ENCODE results near the gene PRKCE.
"Not testable (repeated sequence)": the region's sequence is repeated elsewhere in the genome, so short reads cannot be mapped to it uniquely, and the experiment has no call there.

PRKCE gene

DNA sequence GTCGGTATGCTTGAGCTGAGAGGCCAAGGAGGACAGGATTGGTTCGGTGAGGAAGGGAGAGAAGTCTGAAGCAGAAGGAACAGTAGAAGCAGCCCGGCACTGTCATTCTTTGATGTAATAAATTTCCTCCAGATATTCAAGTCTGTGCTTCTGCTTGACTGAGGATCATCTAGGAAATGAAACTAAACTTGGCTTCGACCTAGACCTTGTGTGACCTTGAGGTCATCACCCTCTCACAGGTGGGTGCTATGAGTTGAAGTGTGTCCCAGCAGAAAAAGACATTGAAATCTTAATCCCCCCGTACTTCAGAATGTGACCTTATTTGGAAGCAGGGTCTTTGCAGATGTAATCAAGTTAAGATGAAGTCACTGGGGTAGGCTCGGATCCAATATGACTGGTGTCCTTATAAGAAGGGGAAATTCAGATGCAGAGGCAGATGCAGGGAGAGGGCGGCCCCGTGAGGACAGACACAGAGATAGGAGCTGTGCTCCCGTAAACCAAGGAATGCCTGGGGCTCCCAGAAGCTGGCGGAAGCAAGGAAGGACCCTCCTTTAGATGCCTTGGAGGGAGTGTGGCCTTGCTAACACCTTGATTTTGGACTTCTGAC, 49.0 kb downstream of the PRKCE start:
- DNase-seq, result no peak

DNA sequence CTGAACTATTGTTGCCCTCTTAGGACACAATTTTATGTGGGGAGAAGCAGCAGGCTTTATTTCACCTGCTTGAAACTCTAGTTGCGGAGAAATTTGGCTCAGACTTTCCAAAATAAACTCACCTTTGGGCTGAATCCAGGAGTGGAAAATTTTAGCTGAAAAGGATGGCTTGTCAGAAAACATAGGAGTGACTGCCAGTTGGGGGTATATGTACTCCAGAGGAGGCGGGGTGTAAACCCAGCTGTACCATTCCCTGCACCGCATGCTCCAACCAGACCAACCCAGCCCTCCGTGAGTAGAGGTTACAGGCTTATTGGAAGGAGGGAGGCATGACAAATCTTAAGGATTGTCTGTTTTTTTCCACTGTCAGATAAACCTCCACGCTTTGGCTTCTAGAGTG, 53.8 kb downstream of the PRKCE start:
- no peak for DNase-seq

DNA sequence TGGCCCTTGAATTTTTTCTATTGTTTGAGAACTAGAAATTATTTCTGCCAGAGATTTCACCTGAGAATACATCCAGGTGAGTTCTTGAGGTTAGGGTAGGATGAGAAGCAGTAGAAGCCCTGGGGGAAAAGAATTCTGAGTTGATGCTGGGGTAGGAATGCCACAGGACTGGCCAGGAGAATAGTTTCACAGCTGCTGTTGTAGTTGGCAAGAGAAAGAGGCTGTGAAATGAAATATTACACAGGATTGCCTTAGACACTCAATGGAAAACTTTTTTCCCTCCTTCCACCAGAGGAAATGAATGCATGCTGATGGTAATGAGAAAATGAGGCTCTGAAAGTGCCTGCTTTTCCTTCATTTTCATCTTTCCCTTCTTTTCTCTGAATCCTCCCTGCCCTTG, 54.6 kb downstream of the PRKCE start:
- no peak for DNase-seq

DNA sequence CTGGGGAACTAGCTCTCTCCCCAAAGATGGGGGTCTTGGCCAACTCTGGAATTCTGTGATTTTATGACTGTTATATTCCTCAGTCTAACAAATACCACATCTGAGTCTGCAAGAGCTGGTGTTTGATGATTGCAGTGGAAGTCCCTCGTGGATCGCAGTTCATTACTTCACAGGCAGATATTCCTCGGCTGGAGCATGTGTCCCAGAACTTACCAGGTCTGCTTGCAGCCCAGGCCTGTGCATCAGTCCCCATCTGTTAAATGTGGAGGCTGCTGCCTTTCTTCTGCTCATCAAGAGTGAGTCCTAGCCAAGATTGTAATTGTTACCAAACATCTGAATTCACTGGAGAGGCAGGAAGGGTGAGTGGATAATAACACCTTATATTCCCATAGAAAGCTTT, 55.5 kb downstream of the PRKCE start:
- DNase-seq, result no peak

DNA sequence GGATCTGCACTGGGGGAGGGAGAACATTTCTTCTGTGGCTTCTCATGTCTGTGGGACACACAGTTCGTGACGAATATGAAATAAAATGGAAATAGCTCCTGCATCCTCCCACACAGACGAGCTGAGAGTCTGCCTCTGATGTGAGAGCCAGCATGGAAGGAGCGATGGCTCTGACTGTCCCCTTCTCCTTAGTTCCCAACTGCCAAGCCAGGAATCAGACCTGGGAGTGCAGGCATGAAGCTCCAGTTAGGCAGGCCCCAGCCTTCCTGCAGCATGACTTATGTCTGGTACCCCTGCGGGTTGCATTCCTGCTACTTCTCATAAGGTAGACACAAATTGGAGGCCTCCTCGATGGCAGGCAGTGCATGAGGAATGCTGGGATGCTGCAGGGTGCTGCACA, 56.2 kb downstream of the PRKCE start:
- DNase-seq, result no peak

DNA sequence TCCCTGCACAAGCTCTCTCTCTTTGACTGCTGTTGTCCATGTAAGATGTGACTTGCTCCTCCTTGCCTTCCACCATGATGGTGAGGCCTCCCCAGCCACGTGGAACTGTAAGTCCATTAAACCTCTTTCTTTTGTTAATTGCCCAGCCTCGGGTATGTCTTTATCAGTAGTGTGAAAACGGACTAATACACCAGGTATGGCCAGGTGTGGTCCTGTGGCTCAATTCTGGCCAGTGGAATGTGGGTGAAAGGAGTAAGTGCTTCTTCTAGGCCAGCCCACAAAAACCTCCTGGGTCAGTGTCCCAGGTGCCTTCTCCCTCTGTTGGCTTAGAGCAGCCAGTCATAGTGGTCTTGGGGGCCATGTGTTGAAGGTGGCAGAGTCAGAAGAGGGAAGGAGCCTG, 57.0 kb downstream of the PRKCE start:
- DNase-seq, result no peak

DNA sequence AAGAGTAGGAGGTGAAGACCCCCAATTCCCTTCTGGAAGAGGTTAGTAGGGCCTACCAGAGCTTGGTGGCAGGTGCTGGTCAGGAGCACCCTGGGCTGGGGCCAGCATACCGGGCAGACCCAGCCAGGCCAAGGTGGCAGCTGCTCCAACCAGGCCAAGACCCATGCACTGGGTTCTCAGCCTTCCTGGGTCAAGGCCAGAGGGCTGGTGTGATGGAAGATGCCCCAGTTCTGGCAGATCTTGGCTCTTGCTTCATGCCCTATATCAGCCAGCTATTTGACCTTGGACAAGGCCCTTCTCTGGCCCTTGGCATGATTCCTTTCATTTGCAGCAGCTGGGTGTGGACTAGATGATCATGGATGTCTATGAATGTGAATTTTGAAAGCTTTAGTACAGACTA, 57.7 kb downstream of the PRKCE start:
- DNase-seq, result no peak

DNA sequence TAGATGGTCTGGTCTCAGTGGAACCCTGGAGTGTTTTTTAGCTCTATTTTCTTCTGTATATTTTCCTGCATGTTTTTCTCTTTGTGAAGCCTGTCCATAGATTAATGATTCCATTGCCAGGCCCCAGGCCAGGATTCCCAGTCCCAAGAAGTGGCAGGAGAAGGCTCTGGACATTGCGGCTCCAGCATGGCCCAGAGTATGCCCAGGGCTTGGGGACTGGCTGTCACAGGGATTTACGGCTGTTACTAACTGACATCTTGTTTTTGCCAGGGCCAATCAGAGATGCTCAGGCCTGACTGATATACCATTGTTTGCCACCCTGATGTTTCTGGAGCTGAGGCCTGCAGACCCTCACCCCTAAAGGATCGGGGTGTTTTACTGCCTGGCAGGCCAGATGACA, 59.0 kb downstream of the PRKCE start:
- DNase-seq, result no peak

DNA sequence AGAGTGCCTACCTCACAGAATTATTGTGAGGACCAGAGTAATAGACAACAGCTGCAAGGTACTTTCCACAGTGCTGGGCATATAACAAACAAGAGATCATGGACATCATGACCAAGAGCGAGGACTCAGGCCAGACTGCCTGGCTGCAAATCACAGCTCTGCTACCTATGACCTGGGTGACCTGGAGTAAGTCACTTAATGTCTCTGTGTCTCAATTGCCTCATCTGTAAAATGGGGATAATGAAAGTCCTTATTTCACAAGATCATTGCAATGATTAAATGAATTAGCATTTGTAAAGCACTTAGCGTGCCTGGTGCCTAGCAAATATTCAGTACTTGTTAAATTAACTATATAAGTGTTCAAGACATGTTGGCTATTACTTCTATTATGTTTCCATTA, 59.7 kb downstream of the PRKCE start:
- DNase-seq, result no peak

DNA sequence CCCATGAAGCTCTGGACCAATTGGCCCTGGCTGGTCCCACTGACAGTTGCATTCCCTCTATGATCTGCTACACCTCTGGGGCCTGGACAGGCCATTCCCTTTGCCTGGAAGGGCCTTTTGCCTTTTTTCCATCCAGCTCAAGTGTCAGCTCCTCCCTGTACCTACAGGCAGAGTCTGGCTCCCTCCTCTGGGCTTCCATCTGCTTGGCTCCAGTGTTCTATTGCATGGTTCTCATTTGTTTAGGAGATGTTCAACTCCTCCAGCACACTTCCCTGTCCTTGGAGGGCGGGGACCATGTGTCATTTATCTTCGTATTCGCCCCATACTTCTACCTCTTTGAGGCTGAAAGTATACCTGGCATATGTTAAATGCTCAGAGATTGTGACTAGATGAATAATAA, 61.1 kb downstream of the PRKCE start:
- DNase-seq, result no peak

DNA sequence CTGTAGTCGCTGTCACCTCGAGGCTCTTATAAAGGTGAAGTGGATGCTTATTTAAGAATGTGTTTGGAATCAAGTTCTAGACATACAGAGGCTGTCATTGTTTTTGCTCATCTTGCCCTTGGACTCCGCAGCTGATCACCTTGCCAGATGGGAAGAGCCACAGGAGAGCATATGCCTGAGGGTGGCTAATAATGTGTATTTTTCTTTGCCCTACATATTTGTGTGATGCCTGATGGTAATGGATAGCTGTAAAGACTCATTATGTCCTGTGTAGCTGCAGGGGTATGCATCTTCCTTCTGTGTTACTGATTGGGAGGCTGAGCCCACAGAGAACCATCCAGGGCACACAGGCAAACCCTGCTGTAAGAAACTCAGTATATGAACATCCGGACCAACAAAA, 61.7 kb downstream of the PRKCE start:
- no peak for DNase-seq

DNA sequence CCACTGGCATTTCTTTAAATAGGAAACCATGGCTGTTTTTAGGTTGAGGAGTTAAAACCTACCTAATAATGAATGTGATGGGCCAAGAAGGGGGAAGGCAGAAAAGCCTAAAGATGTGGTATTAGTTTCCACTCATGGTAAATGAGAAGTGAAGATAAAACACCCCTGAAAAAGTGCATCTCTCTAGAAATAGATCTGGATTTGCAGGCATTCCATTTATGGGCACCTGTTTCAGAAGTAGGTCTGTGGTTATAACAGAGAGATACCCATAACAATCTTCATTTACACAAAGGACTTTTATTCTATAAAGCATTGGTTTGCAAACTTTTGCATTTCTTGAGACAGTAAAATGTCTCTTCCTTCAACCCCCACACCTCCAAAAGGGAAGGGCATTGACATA, 62.1 kb downstream of the PRKCE start:
- DNase-seq, result no peak

DNA sequence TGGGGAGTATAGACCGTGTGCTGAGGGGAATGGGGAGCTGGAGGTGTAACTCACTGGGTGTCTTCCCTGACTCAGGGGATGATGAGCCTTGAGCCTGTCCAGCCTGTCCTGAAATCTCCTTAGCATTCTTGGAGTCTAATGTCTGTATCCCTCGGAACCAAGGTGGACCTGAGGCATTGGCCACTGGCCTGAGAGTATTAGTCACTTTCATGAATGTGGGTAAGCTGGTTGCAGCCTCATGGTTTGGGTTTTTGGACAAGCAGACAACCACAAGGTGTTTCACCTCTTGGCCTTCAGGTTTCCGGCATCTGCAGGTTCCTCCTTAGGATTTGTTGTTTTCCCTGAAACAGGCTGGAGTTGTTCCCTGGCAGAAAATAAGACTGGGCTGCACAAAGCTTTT, 63.2 kb downstream of the PRKCE start:
- no peak for DNase-seq

DNA sequence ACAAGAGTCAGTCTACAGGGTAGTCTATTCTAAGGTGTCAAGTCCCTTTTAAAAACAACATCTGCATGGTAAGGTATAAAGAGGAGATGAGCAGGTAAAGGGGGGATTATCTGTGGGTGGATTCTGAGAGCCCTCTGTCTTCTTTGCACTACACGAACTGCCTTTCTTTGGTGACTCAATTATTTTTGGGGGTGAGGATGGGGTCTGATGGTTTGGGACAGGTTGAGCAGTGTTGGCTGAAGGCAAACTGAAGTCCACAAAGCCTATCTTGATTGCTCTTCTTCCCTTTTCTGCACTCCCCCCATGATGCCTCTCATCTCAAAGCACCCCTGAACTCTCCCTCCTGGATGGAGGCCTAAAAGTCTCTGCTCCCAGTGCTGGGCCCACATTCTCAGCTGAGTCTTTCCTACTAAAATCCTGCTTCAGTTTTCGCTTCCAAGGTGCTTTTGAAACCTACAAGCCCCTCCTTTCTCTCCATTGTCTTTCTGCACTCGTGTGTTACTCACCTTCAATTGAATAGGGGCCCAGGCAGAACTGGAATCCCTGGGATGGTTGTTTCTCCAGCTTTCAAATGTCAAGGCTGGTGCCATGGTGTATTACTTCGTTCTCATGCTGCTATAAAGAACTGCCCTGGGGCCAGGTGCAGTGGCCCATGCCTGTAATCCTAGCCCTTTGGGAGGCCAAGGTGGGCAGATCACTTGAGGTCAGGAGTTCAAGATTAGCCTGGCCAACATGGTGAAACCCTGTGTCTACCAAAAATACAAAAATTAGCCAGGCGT, 64.3 kb downstream of the PRKCE start:
- no peak for DNase-seq

DNA sequence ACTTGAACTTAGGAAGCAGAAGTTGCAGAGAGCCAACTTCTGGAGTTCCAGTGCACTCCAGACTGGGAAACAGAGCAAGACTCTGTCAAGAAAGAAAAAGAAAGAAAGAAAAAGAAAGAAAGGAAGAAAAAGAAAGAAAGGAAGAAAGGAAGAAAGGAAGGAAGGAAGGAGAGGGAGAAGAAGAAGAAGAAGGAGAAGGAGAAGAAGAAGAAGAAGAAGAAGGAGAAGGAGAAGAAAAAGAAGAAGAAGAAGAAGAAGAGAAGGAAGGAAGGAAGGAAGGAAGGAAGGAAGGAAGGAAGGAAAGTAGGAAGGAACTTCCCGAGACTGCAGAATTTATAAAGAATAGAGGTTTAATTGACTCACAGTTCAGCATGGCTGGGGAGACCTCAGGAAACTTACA, 65.0 kb downstream of the PRKCE start:
- not testable (repeated sequence) for DNase-seq

DNA sequence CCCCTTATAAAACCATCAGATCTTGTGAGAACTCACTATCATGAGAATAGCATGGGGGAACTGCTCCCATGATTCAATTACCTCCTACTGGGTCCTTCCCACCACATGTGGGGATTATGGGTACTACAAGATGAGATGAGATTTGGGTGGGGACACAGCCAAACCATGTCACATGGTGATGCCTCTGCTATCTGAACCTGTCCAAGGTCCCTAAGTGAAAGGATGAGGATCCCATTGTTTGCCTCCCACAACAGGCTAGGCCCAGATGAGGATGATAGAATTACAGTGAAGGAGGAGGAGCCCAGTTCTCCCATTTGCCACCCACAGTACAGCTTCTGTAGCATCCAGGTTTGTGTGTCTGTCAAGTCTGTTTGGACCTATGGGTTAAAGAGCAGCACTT, 65.4 kb downstream of the PRKCE start:
- DNase-seq, result no peak

DNA sequence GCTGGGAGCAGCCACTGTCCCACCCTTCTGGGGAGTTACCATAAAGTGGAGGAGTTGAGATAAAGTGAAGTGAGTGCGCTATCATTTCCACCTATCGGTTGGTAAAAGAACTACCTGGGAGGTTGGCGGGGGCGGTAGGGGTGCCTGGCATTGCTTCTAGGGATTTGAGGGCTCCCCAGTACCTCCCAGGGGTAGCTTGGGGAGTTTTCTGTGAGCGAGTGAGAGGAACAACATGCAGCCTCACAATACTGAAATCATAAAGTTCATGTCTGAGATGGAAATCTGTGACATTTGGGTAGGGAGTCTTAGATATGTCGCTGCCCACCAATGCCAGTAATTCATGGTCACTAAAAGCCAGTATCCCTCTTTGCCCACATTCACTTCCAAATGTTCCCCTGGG, 68.7 kb downstream of the PRKCE start:
- DNase-seq, result no peak

DNA sequence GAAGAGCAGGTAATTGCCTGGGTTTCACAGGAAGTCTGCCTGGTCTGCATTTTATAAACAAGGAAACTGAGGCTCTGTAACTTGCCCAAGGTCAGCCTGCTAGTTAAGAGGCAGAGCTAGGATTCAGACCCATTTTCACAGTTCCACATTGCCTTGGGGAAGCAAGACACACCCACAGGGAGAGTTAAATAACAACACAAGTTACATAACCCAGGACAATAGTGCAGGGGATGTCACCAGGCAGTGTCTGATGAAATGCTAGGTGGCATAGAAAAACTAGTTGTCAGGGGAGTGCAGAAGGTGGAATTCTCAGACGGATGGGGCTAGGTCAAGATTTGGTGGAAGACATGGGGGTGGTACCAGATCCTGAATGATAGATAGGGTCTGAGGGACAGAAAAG, 69.7 kb downstream of the PRKCE start:
- no peak for DNase-seq

DNA sequence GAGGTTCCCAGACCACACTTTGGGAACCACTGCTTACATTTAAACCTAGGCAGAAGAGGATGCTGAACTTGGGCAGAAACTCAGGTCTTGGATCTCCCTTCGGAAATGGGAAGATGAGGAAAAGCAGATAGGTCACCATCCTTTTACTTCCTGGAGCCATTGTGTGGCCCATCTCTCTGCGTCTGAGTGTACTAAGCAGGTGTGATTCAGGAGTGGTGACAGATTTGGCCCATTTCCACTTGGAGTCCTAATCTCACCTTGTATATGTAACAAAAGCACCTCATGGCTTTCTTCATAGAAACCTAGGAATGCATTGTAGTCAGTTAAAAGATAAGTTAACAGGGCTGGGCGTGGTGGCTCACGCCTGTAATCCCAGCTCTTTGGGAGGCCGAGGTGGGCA, 71.0 kb downstream of the PRKCE start:
- no peak for DNase-seq

DNA sequence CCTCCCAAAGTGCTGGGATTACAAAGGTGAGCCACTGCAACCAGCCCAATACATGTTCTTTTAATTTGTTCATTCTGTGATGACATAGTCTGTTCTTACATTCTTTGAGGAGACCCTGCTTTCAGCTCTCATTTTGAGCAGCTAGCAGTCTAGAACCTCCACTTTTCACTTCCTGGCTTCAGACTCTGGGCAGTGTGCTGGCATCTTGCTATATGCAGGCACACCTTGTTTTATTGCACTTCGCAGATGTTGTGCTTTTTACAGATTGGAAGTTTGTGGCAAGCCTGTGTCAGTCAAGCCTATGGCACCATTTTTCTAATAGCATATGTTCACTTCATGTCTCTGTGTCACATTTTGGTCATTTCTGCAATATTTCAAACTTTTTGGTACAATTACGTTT, 72.4 kb downstream of the PRKCE start:
- DNase-seq, result no peak

DNA sequence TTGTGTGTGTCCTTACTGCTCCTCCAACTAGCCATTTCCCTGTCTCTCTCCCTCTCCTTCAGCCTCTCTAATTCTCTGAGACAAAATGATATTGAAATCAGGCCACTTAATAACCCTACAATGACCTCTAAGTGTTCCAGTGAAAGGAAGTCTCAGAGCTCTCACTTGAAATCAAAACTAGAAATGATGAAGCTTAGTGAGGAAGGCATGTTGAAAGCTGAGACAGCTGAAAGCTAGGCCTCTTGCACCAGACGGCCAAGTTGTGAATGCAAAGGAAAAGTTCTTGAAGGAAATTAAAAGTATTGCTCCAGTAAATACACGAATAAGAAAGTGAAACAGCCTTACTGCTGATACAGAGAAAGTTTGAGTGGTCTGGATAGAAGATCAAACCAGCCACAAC, 72.9 kb downstream of the PRKCE start:
- DNase-seq, result no peak

DNA sequence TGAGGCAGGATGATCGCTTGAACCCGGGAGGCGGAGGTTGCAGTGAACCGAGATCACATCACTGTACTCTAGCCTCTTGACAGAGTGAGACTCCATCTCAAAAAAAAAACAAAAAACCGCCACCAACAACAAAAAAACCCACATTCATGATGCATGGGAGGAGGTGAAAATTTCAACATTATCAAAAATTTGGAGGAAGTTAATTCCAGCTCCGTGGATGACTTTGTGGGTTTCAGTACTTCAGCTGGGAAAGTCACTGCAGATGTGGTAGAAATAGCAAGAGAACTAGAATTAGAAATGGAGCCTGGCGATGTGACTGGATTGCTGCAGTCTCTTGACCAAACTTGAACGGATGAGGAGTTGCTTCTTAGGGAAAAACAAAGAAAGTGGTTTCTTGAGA, 74.3 kb downstream of the PRKCE start:
- no peak for DNase-seq

DNA sequence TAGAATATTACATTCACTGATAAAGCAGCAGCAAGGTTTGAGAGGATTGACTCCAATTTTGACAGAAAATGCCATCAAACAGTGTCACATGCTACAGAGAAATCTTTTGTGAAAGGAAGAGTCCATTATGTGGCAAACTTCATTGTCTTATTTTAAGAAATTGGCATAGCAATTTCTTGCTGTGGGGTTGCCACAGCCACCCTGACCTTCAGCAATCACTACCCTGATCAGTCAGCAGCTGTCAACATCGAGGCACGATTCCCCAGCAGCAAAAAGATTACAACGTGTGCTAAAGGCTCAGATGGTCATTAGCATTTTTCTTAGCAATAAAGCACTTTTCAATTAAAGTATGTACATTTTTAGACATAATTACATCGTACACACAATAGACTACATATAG, 74.7 kb downstream of the PRKCE start:
- no peak for DNase-seq

DNA sequence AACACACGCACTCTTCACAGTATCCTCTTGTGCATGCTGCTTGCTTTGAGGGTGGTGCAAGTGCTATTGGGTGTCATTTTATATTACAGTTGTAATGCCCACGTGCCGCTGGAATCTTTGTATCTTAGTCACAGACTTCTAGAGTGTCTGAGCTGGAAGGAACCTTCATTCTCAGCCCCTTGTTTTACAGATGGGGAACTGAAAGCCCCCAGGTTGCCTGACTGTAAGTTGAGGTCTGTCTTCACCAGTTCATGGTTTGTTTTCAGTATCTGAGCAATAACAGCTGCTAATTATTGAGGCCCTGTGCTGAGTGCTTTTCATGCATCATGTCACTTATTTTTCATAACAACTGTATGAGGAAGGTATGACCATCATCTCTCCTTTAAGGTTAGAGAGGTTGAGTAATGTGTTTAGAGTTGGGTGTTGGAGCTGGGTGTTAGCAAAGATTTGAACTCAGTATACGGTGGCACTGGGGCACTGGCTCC, 77.0 kb downstream of the PRKCE start:
- no peak for DNase-seq
